K562 (cell line): ENCODE results near the gene MPIG6B. TPM values are rescaled to one million over a fixed set of nuclear protein-coding genes. Genes with fewer than 3 reads are reported as not detected.

Source experiments
- CEBPG ChIP-seq, 3 experiments: fragments of 200-800 bp in 1 of 3; sonication (Bioruptor generic) in 1 of 3; sonication (generic) in 1 of 3; formaldehyde crosslinking in 1 of 3; IDR thresholded peaks in 2 of 3; conservative IDR thresholded peaks in 1 of 3; 2 replicates each; pipeline versions ENCODE4 v1.6.1 to v1.8.0; 2016 to 2022; ENCODE audit warnings: missing compliant biosample characterization in 2 of 3, missing genetic modification characterization in 2 of 3, mild to moderate bottlenecking in 1 of 3, missing genetic modification reagents in 1 of 3
- FIP1L1 ChIP-seq: fragments of 200-400 bp; formaldehyde crosslinking; IDR thresholded peaks from 2 replicates; pipeline ENCODE4 v1.6.1; 2018; ENCODE audit warnings: mild to moderate bottlenecking, low read depth, low read length; ENCODE audit not compliant: poor library complexity, severe bottlenecking
- FOXA3 ChIP-seq, 2 experiments: fragments of 450-650 bp in 1 of 2; sonication (generic) in 1 of 2; formaldehyde crosslinking; IDR thresholded peaks in 1 of 2; conservative IDR thresholded peaks in 1 of 2; 2 replicates each; pipeline versions ENCODE4 v1.4.0 to v1.8.0; 2020 to 2022; ENCODE audit warnings: mild to moderate bottlenecking in 2 of 2, missing genetic modification reagents in 1 of 2
- HDAC1 ChIP-seq, 2 experiments: fragments of 450-650 bp; IDR thresholded peaks; 2 replicates each; pipeline ENCODE4 v1.6.1; 2016 to 2017; ENCODE audit warnings: inconsistent platforms in 1 of 2, mild to moderate bottlenecking in 1 of 2, moderate library complexity in 1 of 2
- JUNB ChIP-seq: fragments of 450-650 bp; formaldehyde crosslinking; conservative IDR thresholded peaks from 2 replicates; pipeline ENCODE4 v1.4.0; 2020; ENCODE audit warnings: mild to moderate bottlenecking
- MYC ChIP-seq, 2 experiments: fragments of 250-450 bp in 1 of 2; sonication (Bioruptor Pico) in 1 of 2; IDR thresholded peaks; 2 replicates each; pipeline versions ENCODE4 v1.5.1 to v1.6.1; 2012 to 2021; ENCODE audit warnings: low read depth in 2 of 2, borderline replicate concordance in 1 of 2, improper control_type of control experiment in 1 of 2, low read length in 1 of 2, mild to moderate bottlenecking in 1 of 2, moderate library complexity in 1 of 2
- NUFIP1 ChIP-seq: fragments of 450-650 bp; IDR thresholded peaks from 2 replicates; pipeline ENCODE4 v1.6.1; 2018; ENCODE audit not compliant: partially characterized antibody
- RBM14 ChIP-seq: fragments of 200-400 bp; formaldehyde crosslinking; IDR thresholded peaks from 2 replicates; pipeline ENCODE4 v1.6.1; 2018; ENCODE audit warnings: low read depth, mild to moderate bottlenecking, low read length, moderate library complexity, borderline replicate concordance; ENCODE audit not compliant: insufficient read depth
- SNRNP70 ChIP-seq: fragments of 200-400 bp; formaldehyde crosslinking; optimal IDR thresholded peaks from 2 replicates; pipeline ENCODE3; 2017; ENCODE audit warnings: low read depth, low read length
- TRIM28 ChIP-seq: fragments of 450-650 bp; IDR thresholded peaks from 2 replicates; pipeline ENCODE4 v1.6.1; 2017
- ZNF431 ChIP-seq: sonication (generic); formaldehyde crosslinking; IDR thresholded peaks from 2 replicates; pipeline ENCODE4 v1.8.0; 2022; ENCODE audit warnings: mild to moderate bottlenecking, missing genetic modification reagents
- ZNF79 ChIP-seq: fragments of 250-450 bp; sonication (Bioruptor Pico); IDR thresholded peaks from 2 replicates; pipeline ENCODE4 v1.4.0; 2020; ENCODE audit warnings: low read depth, mild to moderate bottlenecking, moderate library complexity
- polyA plus RNA-seq, 8 experiments: library from polyadenylated mRNA; depleted of rRNA in 4 of 8; stranded (reverse) in 5 of 8; unstranded in 3 of 8; fragments of >200 nt; fragmentation: Nextera tagmentation in 2 of 8; fragmentation: Illumina TruSeq in 1 of 8; extraction: Ambion mirVana in 2 of 8; extraction: Trizol in 1 of 8; gene quantifications; 2 replicates each; pipeline versions ENCODE4 v1.2.1 to v1.2.3, GENCODE V29; 2011 to 2014; ENCODE audit warnings: inconsistent platforms in 1 of 8, missing spikeins in 1 of 8
- total RNA-seq, 7 experiments: library from RNA; depleted of rRNA in 6 of 7; stranded (reverse); fragments of >200 nt in 6 of 7; fragmentation: Illumina TruSeq in 2 of 7; extraction: Trizol in 2 of 7; gene quantifications; 2 replicates each; pipeline versions ENCODE4 v1.2.1 to v1.2.3, GENCODE V29; 2011 to 2021; ENCODE audit warnings: low replicate concordance in 1 of 7
- TF ChIP-seq, protein P1 (sequence below): fragments of 250-450 bp; sonication (Bioruptor Pico); IDR thresholded peaks from 2 replicates; pipeline ENCODE4 v1.4.0; 2020; ENCODE audit warnings: borderline replicate concordance
- TF ChIP-seq, protein P2 (sequence below): sonication (generic); formaldehyde crosslinking; IDR thresholded peaks from 2 replicates; pipeline ENCODE4 v1.8.0; 2022; ENCODE audit warnings: mild to moderate bottlenecking, missing genetic modification reagents
- TF ChIP-seq, protein P3 (sequence below): sonication (generic); formaldehyde crosslinking; IDR thresholded peaks from 2 replicates; pipeline ENCODE4 v1.8.0; 2022; ENCODE audit warnings: mild to moderate bottlenecking, missing genetic modification reagents
- TF ChIP-seq, protein P4 (sequence below): fragments of 250-450 bp; sonication (Bioruptor Pico); IDR thresholded peaks from 2 replicates; pipeline ENCODE4 v1.5.0; 2021

The MPIG6B gene
- total and polyA plus RNA-seq, 9 of the 15 experiments (the other 6 are each of a cell fraction or from before 2014, with no cell fraction given), result 0.11 to 1.2 (median 0.28) TPM; not detected in 1

DNA sequence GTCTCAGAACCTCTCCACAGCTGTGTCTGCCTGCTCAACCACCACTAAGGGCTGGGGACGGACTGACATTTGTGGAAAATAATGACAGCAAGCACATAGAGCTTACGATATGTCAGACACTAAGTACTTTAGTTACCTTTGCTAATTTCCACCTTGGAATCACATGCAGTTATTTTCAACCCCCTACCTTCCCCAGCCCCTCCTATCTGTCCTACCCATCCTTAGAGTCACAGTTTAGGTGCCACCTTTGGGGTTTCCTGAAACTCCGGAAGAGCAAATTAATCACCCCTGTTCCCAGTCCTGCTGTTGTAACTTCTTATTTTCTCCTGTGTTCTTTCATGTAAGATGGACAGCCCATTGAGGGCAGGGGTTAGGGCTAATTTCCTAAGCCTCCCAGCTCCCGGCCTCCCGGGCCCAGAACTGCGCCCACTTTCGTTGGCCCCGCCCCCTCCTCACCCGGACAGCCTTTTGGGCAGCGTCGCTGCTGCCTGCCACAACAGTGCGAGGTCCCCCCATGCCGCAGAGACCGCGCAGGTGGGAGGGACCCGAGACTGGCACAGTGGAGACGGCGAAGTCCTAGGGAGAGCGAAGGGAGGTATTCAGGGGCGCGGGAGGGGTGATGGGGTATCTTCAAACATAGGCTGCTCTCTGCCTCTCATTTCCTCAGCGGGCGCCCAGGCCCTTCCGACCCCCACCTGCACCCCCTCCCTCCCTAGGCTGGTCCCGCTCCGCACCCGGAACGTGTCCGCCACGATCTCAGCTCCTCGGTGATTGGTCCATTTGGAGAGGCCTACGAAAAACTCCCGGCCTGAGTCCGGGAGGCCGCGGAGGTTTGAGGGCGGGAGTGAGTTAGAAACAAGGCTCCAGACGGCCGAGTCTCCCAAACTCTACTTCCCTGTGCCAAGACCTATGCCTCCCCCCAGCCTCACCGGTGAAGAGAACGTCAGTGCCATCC, 4.8 kb downstream of the MPIG6B start (continued):
- TF ChIP-seq, protein P1, sequence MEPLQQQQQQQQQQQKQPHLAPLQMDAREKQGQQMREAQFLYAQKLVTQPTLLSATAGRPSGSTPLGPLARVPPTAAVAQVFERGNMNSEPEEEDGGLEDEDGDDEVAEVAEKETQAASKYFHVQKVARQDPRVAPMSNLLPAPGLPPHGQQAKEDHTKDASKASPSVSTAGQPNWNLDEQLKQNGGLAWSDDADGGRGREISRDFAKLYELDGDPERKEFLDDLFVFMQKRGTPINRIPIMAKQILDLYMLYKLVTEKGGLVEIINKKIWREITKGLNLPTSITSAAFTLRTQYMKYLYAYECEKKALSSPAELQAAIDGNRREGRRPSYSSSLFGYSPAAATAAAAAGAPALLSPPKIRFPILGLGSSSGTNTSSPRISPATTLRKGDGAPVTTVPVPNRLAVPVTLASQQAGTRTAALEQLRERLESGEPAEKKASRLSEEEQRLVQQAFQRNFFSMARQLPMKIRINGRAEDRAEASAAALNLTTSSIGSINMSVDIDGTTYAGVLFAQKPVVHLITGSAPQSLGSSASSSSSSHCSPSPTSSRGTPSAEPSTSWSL (CRISPR knock-in tag), result 0 out of 2 replicates have a peak, but pooled peaks have one; percentile 24
- TF ChIP-seq, protein P2, sequence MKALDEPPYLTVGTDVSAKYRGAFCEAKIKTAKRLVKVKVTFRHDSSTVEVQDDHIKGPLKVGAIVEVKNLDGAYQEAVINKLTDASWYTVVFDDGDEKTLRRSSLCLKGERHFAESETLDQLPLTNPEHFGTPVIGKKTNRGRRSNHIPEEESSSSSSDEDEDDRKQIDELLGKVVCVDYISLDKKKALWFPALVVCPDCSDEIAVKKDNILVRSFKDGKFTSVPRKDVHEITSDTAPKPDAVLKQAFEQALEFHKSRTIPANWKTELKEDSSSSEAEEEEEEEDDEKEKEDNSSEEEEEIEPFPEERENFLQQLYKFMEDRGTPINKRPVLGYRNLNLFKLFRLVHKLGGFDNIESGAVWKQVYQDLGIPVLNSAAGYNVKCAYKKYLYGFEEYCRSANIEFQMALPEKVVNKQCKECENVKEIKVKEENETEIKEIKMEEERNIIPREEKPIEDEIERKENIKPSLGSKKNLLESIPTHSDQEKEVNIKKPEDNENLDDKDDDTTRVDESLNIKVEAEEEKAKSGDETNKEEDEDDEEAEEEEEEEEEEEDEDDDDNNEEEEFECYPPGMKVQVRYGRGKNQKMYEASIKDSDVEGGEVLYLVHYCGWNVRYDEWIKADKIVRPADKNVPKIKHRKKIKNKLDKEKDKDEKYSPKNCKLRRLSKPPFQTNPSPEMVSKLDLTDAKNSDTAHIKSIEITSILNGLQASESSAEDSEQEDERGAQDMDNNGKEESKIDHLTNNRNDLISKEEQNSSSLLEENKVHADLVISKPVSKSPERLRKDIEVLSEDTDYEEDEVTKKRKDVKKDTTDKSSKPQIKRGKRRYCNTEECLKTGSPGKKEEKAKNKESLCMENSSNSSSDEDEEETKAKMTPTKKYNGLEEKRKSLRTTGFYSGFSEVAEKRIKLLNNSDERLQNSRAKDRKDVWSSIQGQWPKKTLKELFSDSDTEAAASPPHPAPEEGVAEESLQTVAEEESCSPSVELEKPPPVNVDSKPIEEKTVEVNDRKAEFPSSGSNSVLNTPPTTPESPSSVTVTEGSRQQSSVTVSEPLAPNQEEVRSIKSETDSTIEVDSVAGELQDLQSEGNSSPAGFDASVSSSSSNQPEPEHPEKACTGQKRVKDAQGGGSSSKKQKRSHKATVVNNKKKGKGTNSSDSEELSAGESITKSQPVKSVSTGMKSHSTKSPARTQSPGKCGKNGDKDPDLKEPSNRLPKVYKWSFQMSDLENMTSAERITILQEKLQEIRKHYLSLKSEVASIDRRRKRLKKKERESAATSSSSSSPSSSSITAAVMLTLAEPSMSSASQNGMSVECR (CRISPR knock-in tag), result 0 out of 2 replicates have a peak, but pooled peaks have one; percentile 37
- TF ChIP-seq ZNF79, result 0 out of 2 replicates have a peak, but pooled peaks have one; percentile 21
- peak; percentile 9; the same call in 1 of the 2 replicates for TF ChIP-seq MYC (IDR thresholded peaks at IDR 0.05; ENCODE audit: low read depth, low read length)
- no peak for TF ChIP-seq MYC (CRISPR knock-in tag; IDR thresholded peaks at IDR 0.05; ENCODE audit: borderline replicate concordance, low read depth)
- TF ChIP-seq HDAC1 (IDR thresholded peaks at IDR 0.05), result peak in 1 of 2 experiments; percentile 6; a peak in 1 of 4 replicates
- TF ChIP-seq TRIM28, result peak; percentile 54; the same call in 1 of the 2 replicates
- no peak for TF ChIP-seq JUNB (CRISPR knock-in tag)
- TF ChIP-seq, protein P3, sequence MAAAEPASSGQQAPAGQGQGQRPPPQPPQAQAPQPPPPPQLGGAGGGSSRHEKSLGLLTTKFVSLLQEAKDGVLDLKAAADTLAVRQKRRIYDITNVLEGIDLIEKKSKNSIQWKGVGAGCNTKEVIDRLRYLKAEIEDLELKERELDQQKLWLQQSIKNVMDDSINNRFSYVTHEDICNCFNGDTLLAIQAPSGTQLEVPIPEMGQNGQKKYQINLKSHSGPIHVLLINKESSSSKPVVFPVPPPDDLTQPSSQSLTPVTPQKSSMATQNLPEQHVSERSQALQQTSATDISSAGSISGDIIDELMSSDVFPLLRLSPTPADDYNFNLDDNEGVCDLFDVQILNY (CRISPR knock-in tag), result peak; percentile 15; the same call in 1 of the 2 replicates
- TF ChIP-seq SNRNP70, result peak; percentile 1
- TF ChIP-seq, protein P4, sequence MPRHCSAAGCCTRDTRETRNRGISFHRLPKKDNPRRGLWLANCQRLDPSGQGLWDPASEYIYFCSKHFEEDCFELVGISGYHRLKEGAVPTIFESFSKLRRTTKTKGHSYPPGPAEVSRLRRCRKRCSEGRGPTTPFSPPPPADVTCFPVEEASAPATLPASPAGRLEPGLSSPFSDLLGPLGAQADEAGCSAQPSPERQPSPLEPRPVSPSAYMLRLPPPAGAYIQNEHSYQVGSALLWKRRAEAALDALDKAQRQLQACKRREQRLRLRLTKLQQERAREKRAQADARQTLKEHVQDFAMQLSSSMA (CRISPR knock-in tag), result no peak
- TF ChIP-seq ZNF431 (CRISPR knock-in tag), result 0 out of 2 replicates have a peak, but pooled peaks have one; percentile 43
- TF ChIP-seq CEBPG (CRISPR knock-in tag; IDR thresholded peaks at IDR 0.05), result 0 out of 2 replicates have a peak, but pooled peaks have one; percentile 6
- TF ChIP-seq CEBPG (tag; conservative IDR thresholded peaks at IDR 0.05 in 1 of 2, IDR thresholded peaks at IDR 0.05 in 1 of 2), result no peak
- TF ChIP-seq FIP1L1, result peak; percentile 33
- TF ChIP-seq FOXA3 (CRISPR knock-in tag; conservative IDR thresholded peaks at IDR 0.05 in 1 of 2, IDR thresholded peaks at IDR 0.05 in 1 of 2), result 0 out of 4 replicates have a peak, but pooled peaks of 1 of the 2 experiments have one; percentile 59
- TF ChIP-seq NUFIP1, result no peak
- TF ChIP-seq RBM14, result 0 out of 2 replicates have a peak, but pooled peaks have one; percentile 78
